Bronchial epithelial cell (primary cell): ENCODE measurements around the gene HOOK2. TPM values are rescaled to one million over a fixed set of nuclear protein-coding genes. Genes with fewer than 3 reads are reported as not detected.

ENCODE experiments used
- DNase-seq: peaks from one replicate; pipeline ENCODE4 v3.0.0-alpha.2; 2010; ENCODE audit warnings: low read depth
- FAIRE-seq: peaks from 2 replicates; lab custom pipeline; 2011; peaks lifted over from hg19 to GRCh38; lab: Jason Lieb, UNC
- H3K27me3 ChIP-seq: 2 replicates; pipeline ENCODE4 v1.5.1; 2011; ENCODE audit warnings: low read length; ENCODE audit not compliant: control insufficient read depth, insufficient read depth
- H3K36me3 ChIP-seq: 2 replicates; pipeline ENCODE4 v1.5.1; 2011; ENCODE audit warnings: low read length; ENCODE audit not compliant: control insufficient read depth, insufficient read depth
- H3K4me3 ChIP-seq: 2 replicates; pipeline ENCODE4 v1.5.1; 2011; ENCODE audit warnings: mild to moderate bottlenecking, low read depth, low read length, control low read depth
- CTCF ChIP-seq: IDR thresholded peaks from 2 replicates; pipeline ENCODE4 v1.5.1; 2011; ENCODE audit warnings: mild to moderate bottlenecking, moderate library complexity, low read length, control low read depth, inconsistent platforms; ENCODE audit not compliant: insufficient read depth, severe bottlenecking
- total RNA-seq: library from RNA; depleted of rRNA; stranded (reverse); fragments of >200 nt; gene quantifications from 2 replicates; pipeline ENCODE4 v1.2.1, GENCODE V29; 2014

HOOK2 gene
- total RNA-seq, 1 donor from 2014 or later, result 58.7 TPM

GRCh38 chr19:12804051-12804450, 28.7 kb upstream of the HOOK2 start:
- no peak for FAIRE-seq
- Histone ChIP-seq H3K36me3 (peaks cover 9% of the 10 kb centered on the region), H3K4me3 (no peak overlapping the region), H3K27me3 (no peaks in the 10 kb centered on the region)
- no peak for DNase-seq
- TF ChIP-seq CTCF, result no peak

GRCh38 chr19:12802267-12803106, 27.1 kb upstream of the HOOK2 start:
- DNase-seq, result no peak
- Histone ChIP-seq H3K36me3 (peaks cover 9% of the 10 kb centered on the region), H3K27me3 (no peaks in the 10 kb centered on the region), H3K4me3 (peak overlapping the region; percentile 74)
- no peak for TF ChIP-seq CTCF
- FAIRE-seq, result no peak

- FAIRE-seq, result no peak
- no peak for TF ChIP-seq CTCF
- no peak for DNase-seq
Measured at GRCh38 chr19:12801466-12802266, 26.3 kb upstream of the HOOK2 start, which contains the start of the genes PRDX2 and THSD8. Gene PRDX2 (minus strand): TSS chr19:12801800. CDS start chr19:12801261, 539 bp downstream. Gene THSD8 (plus strand): TSS chr19:12802069. CDS start chr19:12802072, 3 bp downstream.

GRCh38 chr19:12800923-12801465, 25.6 kb upstream of the HOOK2 start:
- peaks cover 11% of the 10 kb centered on the region for H3K36me3 ChIP-seq
- FAIRE-seq, result no peak
- H3K27me3 ChIP-seq, result no peaks in the 10 kb centered on the region
- DNase-seq, result no peak
- H3K4me3 ChIP-seq, result peak overlapping the region; percentile 74
- no peak for TF ChIP-seq CTCF

More at GRCh38 chr19:12801466-12802266, 26.3 kb upstream of the HOOK2 start, which contains the start of the genes PRDX2 and THSD8:
- Histone ChIP-seq H3K4me3 (peak within 1 kb of the TSS; percentile 74), H3K27me3 (no peaks in the 10 kb centered on the region), H3K36me3 (peaks cover 11% of the 10 kb centered on the region)

GRCh38 chr19:12800466-12800770, 25.1 kb upstream of the HOOK2 start:
- Histone ChIP-seq H3K4me3 (peak overlapping the region; percentile 74), H3K27me3 (no peaks in the 10 kb centered on the region)

More at GRCh38 chr19:12800466-12800770, 25.1 kb upstream of the HOOK2 start:
- TF ChIP-seq CTCF, result no peak
- FAIRE-seq (no peak), DNase-seq (no peak)
- peaks cover 11% of the 10 kb centered on the region for H3K36me3 ChIP-seq
